Kidney (tissue), 14 donors: ENCODE data around the gene IL4I1. TPM values are rescaled to one million over a fixed set of nuclear protein-coding genes. Genes with fewer than 3 reads are reported as not detected.

Experiments used
- DNase-seq, 5 donors: peaks; one replicate each; pipeline ENCODE4 v3.0.0-alpha.2; 2013 to 2020
- FAIRE-seq: peaks from 2 replicates; lab custom pipeline; 2012; peaks lifted over from hg19 to GRCh38; lab: Jason Lieb, UNC
- H3K27ac ChIP-seq, 2 donors: one replicate each; pipeline ENCODE4 v1.7.0; 2013; ENCODE audit warnings: low read depth in 2 of 2, low read length in 2 of 2, inconsistent platforms in 1 of 2
- H3K27me3 ChIP-seq: one replicate; pipeline ENCODE4 v1.7.1; 2013; ENCODE audit warnings: low read length, inconsistent platforms; ENCODE audit not compliant: control insufficient read depth, insufficient read depth
- H3K36me3 ChIP-seq, 3 donors: one replicate each; pipeline versions ENCODE4 v1.7.0 to v1.7.1; 2013; ENCODE audit warnings: low read length in 3 of 3, control low read depth in 1 of 3, inconsistent platforms in 1 of 3; ENCODE audit not compliant: insufficient read depth in 3 of 3, control insufficient read depth in 2 of 3
- H3K4me1 ChIP-seq, 3 donors: one replicate each; pipeline versions ENCODE4 v1.7.0 to v1.7.1; 2013; ENCODE audit warnings: low read length in 3 of 3, inconsistent platforms in 1 of 3, low read depth in 1 of 3; ENCODE audit not compliant: control insufficient read depth in 2 of 3, insufficient read depth in 2 of 3
- H3K4me3 ChIP-seq, 3 donors: one replicate each; pipeline versions ENCODE4 v1.7.0 to v1.8.1; 2013; ENCODE audit warnings: low read length in 3 of 3, control low read depth in 1 of 3, inconsistent platforms in 1 of 3
- H3K9ac ChIP-seq, 3 donors: one replicate each; pipeline versions ENCODE4 v1.7.0 to v1.7.1; 2013; ENCODE audit warnings: low read length in 3 of 3, control low read depth in 1 of 3, inconsistent platforms in 1 of 3
- H3K9me3 ChIP-seq, 3 donors: one replicate each; pipeline versions ENCODE4 v1.7.0 to v1.7.1; 2013; ENCODE audit warnings: low read length in 3 of 3, control low read depth in 1 of 3, inconsistent platforms in 1 of 3; ENCODE audit not compliant: control insufficient read depth in 2 of 3, insufficient read depth in 1 of 3
- intact Hi-C: fragments of 100-400 bp; cut with DNase I; formaldehyde crosslinking; loops from one replicate; pipeline ENCODE4 v1.11.1; 2022
- polyA plus RNA-seq: library from polyadenylated mRNA; stranded (reverse); fragments of 350-450 nt; fragmentation: Illumina TruSeq; extraction: RNeasy Lipid Tissue Mini Kit (QIAGEN cat#74804); gene quantifications from one replicate; pipeline ENCODE4 v1.2.3, GENCODE V29; 2014; ENCODE audit warnings: low read depth, low replicate concordance; ENCODE audit not compliant: insufficient read depth
- total RNA-seq: library from RNA; stranded (reverse); fragmentation: NEBNext Ultra II Directional; extraction: Animal tissue kit (Norgen Biotek cat#: 25700); gene quantifications from one replicate; pipeline ENCODE4 v1.2.1, GENCODE V29; 2021
- TF ChIP-seq, protein P1 (sequence below): IDR thresholded peaks from 3 replicates; pipeline ENCODE4 v1.5.1; 2012; ENCODE audit warnings: mild to moderate bottlenecking, moderate library complexity, borderline replicate concordance; ENCODE audit not compliant: insufficient read depth; ENCODE audit errors: extremely low read depth
- donor health status: control.
- donor health status: control.
- donor health status: control.
- donor health status: control.
- donor health status: control.
- donor health status: DM: yes; HTN: yes; CAD: no.
- donor health status: Normal renal cell carcinoma (clear cell type).

The IL4I1 gene
- total and polyA plus RNA-seq, 2 donors from 2014 or later: 0.82 to 12.8 TPM

DNA sequence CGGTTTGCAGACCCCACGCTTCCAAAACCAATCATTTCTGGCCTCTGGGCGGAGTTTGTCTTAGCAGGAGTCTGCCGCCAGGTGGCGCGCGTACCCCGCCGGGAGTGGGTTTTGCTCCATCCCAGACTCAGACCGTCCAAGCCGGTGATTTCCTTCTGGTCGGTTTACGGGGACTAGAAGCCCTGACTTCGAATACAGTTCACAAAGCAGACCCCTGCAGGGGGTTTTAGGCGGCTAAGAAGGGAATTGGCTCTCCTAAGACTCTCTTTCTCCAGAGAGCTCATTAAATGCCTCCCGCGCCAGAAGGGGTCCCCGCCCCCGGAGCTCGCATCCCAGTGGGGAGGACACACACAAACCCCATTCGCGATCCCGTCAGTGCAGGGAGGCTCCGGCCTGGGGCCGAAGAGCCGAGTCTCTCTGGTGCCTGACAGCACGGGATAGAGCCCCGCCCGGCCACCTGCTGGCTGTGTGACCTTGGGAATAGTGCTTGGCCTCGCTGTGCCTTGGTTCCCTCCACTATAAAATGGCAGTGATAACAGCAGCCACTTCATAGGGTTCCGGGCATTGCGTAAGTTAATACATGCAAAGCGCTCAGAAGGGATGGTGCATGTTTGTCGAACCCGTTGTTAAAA lies 41.2 kb upstream of the IL4I1 start:
- TF ChIP-seq, protein P1, sequence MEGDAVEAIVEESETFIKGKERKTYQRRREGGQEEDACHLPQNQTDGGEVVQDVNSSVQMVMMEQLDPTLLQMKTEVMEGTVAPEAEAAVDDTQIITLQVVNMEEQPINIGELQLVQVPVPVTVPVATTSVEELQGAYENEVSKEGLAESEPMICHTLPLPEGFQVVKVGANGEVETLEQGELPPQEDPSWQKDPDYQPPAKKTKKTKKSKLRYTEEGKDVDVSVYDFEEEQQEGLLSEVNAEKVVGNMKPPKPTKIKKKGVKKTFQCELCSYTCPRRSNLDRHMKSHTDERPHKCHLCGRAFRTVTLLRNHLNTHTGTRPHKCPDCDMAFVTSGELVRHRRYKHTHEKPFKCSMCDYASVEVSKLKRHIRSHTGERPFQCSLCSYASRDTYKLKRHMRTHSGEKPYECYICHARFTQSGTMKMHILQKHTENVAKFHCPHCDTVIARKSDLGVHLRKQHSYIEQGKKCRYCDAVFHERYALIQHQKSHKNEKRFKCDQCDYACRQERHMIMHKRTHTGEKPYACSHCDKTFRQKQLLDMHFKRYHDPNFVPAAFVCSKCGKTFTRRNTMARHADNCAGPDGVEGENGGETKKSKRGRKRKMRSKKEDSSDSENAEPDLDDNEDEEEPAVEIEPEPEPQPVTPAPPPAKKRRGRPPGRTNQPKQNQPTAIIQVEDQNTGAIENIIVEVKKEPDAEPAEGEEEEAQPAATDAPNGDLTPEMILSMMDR: peak; percentile 95
- FAIRE-seq (no peak), DNase-seq (peak; percentile 82 to 92 (median 86))
- Histone ChIP-seq H3K27ac (no peak overlapping the region), H3K4me3 (no peak overlapping the region), H3K9me3 (no peaks in the 10 kb centered on the region), H3K36me3 (no peaks in the 10 kb centered on the region), H3K4me1 (peaks cover 0 to 3% (median 0%) of the 10 kb centered on the region in 3 donors), H3K27me3 (no peaks in the 10 kb centered on the region), H3K9ac (no peak overlapping the region)
- intact Hi-C loops: loop anchor here (5.0 kb wide), 1 partner anchor 49 kb away; no protein-coding TSS in a partner anchor

DNA sequence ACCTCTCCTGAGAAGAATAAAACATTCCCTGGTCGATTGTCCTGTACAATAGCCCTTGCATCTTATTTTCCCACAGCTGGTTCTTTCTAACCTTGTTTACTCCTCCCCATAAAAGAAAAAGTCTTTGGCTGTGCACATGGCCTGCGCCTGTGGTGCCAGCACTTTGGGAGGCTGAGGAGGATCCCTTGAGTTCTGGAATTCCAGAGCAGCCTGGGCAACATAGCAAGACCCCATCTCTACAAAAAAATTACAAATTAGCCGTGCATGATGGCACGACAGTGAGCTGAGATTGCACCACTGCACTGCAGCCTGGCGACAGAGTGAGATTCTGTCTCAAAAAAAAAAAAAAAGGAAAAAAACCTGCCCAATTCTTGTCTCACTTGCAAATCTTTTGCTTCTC lies 39.9 kb upstream of the IL4I1 start:
- Histone ChIP-seq H3K4me3 (no peak overlapping the region), H3K36me3 (no peaks in the 10 kb centered on the region), H3K27me3 (no peaks in the 10 kb centered on the region), H3K4me1 (peaks cover 0 to 3% (median 0%) of the 10 kb centered on the region in 3 donors), H3K9ac (no peak overlapping the region), H3K9me3 (no peaks in the 10 kb centered on the region), H3K27ac (no peak overlapping the region)
- intact Hi-C loops: loop anchor here (5.0 kb wide), 1 partner anchor 51 kb away; no protein-coding TSS in a partner anchor
- TF ChIP-seq, protein P1: no peak
- no peak for FAIRE-seq
- DNase-seq: no peak

DNA sequence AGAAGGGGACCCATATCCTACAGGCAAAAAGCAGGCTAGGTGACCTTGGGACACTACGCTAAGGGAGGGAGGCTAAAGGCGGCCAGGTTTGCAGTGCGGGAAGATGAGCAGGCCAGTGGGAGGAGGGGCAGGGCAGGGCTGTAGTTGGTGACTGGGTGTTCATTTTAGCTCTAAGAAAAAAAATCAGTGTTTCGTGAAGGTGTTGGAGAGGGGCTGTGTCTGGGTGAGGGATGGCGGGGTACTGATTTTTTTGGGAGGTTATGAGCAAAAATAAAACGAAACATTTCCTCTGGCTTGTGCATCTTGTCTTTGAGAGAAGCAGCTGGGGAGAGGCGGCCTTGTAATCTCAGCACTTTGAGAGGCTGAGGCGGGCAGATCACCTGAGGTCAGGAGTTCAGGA lies 37.0 kb upstream of the IL4I1 start:
- Histone ChIP-seq H3K4me1 (peaks cover 0 to 3% (median 0%) of the 10 kb centered on the region in 3 donors), H3K27ac (no peak overlapping the region), H3K9ac (no peak overlapping the region), H3K27me3 (no peaks in the 10 kb centered on the region), H3K36me3 (no peaks in the 10 kb centered on the region), H3K4me3 (no peak overlapping the region), H3K9me3 (no peaks in the 10 kb centered on the region)
- intact Hi-C loops: no loop called here
- TF ChIP-seq, protein P1: no peak
- FAIRE-seq (no peak), DNase-seq (no peak)
